ENCODE results near the gene VSTM4.

VSTM4 gene

GRCh38 chr10:49078433-49078832 lies 36.9 kb downstream of the VSTM4 start:
- Histone ChIP-seq H3K27ac (ENCODE audit: low read depth, low read length) (no peak overlapping the region), H4K20me1 (ENCODE audit: control insufficient read depth, insufficient read depth, low read depth, low read length) (no peaks in the 10 kb centered on the region), H3K4me1 (ENCODE audit: control insufficient read depth, low read length) (peaks cover 5% of the 10 kb centered on the region; the same call in 1 of the 2 replicates), H3K9me3 (ENCODE audit: control insufficient read depth, insufficient read depth, low read length) (no peaks in the 10 kb centered on the region), H3K4me2 (ENCODE audit: low read length) (no peak overlapping the region), H3K4me3 (ENCODE audit: low read length) (no peak overlapping the region), H3K9me2 (replicated peaks; ENCODE audit: control insufficient read depth, low read length) (no peaks in the 10 kb centered on the region), H3K27me3 (ENCODE audit: control insufficient read depth, low read length) (peaks cover 30% of the 10 kb centered on the region), H3K79me2 (ENCODE audit: control insufficient read depth, low read length) (no peaks in the 10 kb centered on the region), H3F3A (ENCODE audit: control insufficient read depth, insufficient read depth) (no peaks in the 10 kb centered on the region), H3K36me3 (ENCODE audit: control insufficient read depth, low read length) (no peaks in the 10 kb centered on the region)
- no peak for TF ChIP-seq CTCF (IDR thresholded peaks at IDR 0.05; ENCODE audit: low read depth, low read length, poor library complexity, severe bottlenecking)

- peaks cover 30% of the 10 kb centered on the region for H3K27me3 ChIP-seq (ENCODE audit: control insufficient read depth, low read length)
- H3K4me3 ChIP-seq (ENCODE audit: low read length) = no peak overlapping the region
- no peak for TF ChIP-seq EZH2phosphoT487 (IDR thresholded peaks at IDR 0.05; ENCODE audit: borderline replicate concordance, low read length)
- no peak for TF ChIP-seq CTCF (IDR thresholded peaks at IDR 0.05; ENCODE audit: low read depth, low read length, poor library complexity, severe bottlenecking)
- no peak overlapping the region for H3K27ac ChIP-seq (ENCODE audit: low read depth, low read length)
- H3K4me2 ChIP-seq (ENCODE audit: low read length) = no peak overlapping the region
- H3F3A ChIP-seq (ENCODE audit: control insufficient read depth, insufficient read depth) = no peaks in the 10 kb centered on the region
- H3K9me2 ChIP-seq (replicated peaks; ENCODE audit: control insufficient read depth, low read length) = no peaks in the 10 kb centered on the region
- H3K4me1 ChIP-seq (ENCODE audit: control insufficient read depth, low read length) = peaks cover 5% of the 10 kb centered on the region; the same call in 1 of the 2 replicates
- no peaks in the 10 kb centered on the region for H3K79me2 ChIP-seq (ENCODE audit: control insufficient read depth, low read length)
- H3K9me3 ChIP-seq (ENCODE audit: control insufficient read depth, insufficient read depth, low read length) = no peaks in the 10 kb centered on the region
- no peaks in the 10 kb centered on the region for H3K36me3 ChIP-seq (ENCODE audit: control insufficient read depth, low read length)
- H4K20me1 ChIP-seq (ENCODE audit: control insufficient read depth, insufficient read depth, low read depth, low read length) = no peaks in the 10 kb centered on the region
Measured at GRCh38 chr10:49076741-49077521, 38.4 kb downstream of the VSTM4 start.

- TF ChIP-seq EZH2phosphoT487 (IDR thresholded peaks at IDR 0.05; ENCODE audit: borderline replicate concordance, low read length) (no peak), CTCF (IDR thresholded peaks at IDR 0.05; ENCODE audit: low read depth, low read length, poor library complexity, severe bottlenecking) (no peak)
- H3K4me3 ChIP-seq (ENCODE audit: low read length) = no peak overlapping the region
- H3K4me2 ChIP-seq (ENCODE audit: low read length) = no peak overlapping the region
- no peaks in the 10 kb centered on the region for H3F3A ChIP-seq (ENCODE audit: control insufficient read depth, insufficient read depth)
- no peaks in the 10 kb centered on the region for H4K20me1 ChIP-seq (ENCODE audit: control insufficient read depth, insufficient read depth, low read depth, low read length)
- no peaks in the 10 kb centered on the region for H3K79me2 ChIP-seq (ENCODE audit: control insufficient read depth, low read length)
- no peaks in the 10 kb centered on the region for H3K36me3 ChIP-seq (ENCODE audit: control insufficient read depth, low read length)
- no peaks in the 10 kb centered on the region for H3K9me3 ChIP-seq (ENCODE audit: control insufficient read depth, insufficient read depth, low read length)
- no peaks in the 10 kb centered on the region for H3K9me2 ChIP-seq (replicated peaks; ENCODE audit: control insufficient read depth, low read length)
- peaks cover 30% of the 10 kb centered on the region for H3K27me3 ChIP-seq (ENCODE audit: control insufficient read depth, low read length)
- no peak overlapping the region for H3K27ac ChIP-seq (ENCODE audit: low read depth, low read length)
- peaks cover 5% of the 10 kb centered on the region; the same call in 1 of the 2 replicates for H3K4me1 ChIP-seq (ENCODE audit: control insufficient read depth, low read length)
Measured at GRCh38 chr10:49076319-49076718, 39.0 kb downstream of the VSTM4 start.

Measured in DOHH2 (cell line).